ENCODE measurements around the gene PRDM16.

The PRDM16 gene

GRCh38 chr1:3261007-3261968 is 192.3 kb downstream of the PRDM16 start:
- TF ChIP-seq, protein P1, sequence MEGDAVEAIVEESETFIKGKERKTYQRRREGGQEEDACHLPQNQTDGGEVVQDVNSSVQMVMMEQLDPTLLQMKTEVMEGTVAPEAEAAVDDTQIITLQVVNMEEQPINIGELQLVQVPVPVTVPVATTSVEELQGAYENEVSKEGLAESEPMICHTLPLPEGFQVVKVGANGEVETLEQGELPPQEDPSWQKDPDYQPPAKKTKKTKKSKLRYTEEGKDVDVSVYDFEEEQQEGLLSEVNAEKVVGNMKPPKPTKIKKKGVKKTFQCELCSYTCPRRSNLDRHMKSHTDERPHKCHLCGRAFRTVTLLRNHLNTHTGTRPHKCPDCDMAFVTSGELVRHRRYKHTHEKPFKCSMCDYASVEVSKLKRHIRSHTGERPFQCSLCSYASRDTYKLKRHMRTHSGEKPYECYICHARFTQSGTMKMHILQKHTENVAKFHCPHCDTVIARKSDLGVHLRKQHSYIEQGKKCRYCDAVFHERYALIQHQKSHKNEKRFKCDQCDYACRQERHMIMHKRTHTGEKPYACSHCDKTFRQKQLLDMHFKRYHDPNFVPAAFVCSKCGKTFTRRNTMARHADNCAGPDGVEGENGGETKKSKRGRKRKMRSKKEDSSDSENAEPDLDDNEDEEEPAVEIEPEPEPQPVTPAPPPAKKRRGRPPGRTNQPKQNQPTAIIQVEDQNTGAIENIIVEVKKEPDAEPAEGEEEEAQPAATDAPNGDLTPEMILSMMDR (IDR thresholded peaks at IDR 0.05; ENCODE audit: borderline replicate concordance, insufficient read depth, low read depth, low read length) = no peak
- H3K4me3 ChIP-seq (ENCODE audit: low read depth, low read length) = no peak overlapping the region

DNA sequence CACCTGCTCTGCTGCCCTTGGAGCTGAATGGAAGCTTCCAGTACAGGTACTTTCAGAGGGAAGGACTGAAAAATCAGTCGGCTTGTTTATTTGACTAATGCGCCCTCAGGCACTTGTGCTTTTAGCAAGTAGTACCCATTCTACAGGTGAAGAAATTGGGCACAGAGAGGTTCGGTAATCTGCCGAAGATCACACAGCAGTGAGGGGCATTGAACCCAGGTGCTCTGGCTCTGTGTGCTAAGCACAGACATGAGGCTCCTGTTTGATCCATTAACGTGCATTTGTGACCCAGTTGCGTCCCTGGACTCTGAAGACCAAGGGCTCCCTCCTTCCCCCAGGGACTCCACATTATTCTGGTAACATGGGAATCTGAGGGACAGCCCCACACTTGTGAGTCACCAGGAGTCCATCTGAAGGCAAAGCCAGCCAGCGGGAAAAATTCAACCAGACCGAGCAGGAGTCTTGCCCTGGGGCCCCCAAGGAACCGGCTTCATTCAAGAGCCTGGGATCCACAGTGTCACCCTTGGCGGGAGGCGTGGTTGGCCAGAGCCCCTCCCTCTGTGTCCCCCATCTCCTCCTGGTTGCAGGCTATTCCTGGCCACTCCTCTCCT is 193.1 kb downstream of the PRDM16 start:
- H3K4me3 ChIP-seq (ENCODE audit: low read depth, low read length) = no peak overlapping the region
- TF ChIP-seq, protein P1 (IDR thresholded peaks at IDR 0.05; ENCODE audit: borderline replicate concordance, insufficient read depth, low read depth, low read length) = no peak

- TF ChIP-seq, protein P1 (IDR thresholded peaks at IDR 0.05; ENCODE audit: borderline replicate concordance, insufficient read depth, low read depth, low read length) = no peak
- H3K4me3 ChIP-seq (ENCODE audit: low read depth, low read length) = no peak overlapping the region
Measured at GRCh38 chr1:3262681-3263286, 193.8 kb downstream of the PRDM16 start.

GRCh38 chr1:3263790-3264189 is 194.8 kb downstream of the PRDM16 start:
- TF ChIP-seq, protein P1 (IDR thresholded peaks at IDR 0.05; ENCODE audit: borderline replicate concordance, insufficient read depth, low read depth, low read length) = no peak
- no peak overlapping the region for H3K4me3 ChIP-seq (ENCODE audit: low read depth, low read length)

DNA sequence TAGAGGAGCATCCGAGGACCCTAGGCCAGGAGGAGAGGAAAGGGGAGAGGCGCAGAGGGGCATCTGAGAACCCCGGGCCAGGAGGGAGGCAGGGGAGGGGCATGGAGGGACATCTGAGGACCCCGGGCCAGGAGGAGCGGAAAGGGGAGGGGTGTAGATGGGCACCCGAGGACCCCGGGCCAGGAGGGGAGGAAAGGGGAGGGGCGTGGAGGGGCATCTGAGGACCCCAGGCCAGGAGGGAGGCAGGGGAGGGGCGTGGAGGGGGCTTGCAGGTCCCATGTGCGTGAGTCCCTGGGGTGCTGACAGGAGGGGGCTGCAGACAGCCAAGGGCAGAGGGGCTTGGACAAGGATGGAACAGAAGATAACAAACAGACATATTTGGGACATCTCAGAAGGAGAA is 195.5 kb downstream of the PRDM16 start:
- TF ChIP-seq, protein P1 (IDR thresholded peaks at IDR 0.05; ENCODE audit: borderline replicate concordance, insufficient read depth, low read depth, low read length) = no peak
- no peak overlapping the region for H3K4me3 ChIP-seq (ENCODE audit: low read depth, low read length)

DNA sequence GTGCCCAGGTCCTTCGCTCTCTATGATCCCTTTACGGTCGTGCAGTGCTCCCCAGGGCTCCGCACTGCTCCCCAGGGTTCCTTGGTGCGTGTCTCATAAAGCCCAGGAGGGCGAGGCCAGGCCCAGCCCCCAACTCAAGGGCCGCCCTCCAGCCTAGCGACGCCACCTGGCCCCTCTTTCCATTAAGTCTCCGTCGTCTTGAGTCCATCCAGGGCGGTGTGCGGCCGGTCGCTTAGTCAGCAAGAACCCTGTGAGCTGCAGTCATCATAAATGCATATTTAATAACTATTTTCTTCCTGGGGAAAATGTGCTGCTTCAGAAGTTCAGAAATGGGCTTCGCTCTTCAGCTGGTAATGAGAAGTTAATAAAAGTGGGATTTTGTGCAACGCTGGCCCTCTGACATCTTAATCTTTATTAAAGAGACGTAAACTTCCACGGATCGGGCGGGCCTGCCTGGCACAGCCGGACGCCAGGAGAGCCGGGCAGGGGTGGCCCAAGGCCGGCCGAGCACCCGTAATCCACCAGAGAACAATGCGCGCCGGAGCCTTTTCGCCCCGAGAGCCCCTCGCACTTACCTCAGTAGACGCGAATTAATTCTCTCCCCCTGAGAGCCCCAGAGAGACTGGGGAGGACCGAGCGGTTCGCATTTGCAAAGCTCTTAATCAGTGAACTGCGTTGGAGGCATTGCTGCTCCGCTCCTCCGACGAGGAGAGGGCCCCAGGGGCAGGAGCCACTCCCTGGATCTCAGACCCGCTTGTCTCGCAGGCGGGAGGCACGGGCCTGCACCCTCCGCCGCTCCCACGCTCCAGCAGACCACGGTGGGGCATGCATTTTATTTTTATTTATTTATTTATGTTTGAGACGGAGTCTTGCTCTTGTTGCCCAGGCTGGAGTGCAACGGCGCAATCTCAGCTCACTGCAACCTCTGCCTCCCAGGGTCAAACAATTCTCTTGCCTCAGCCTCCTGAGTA is 197.1 kb downstream of the PRDM16 start:
- no peak overlapping the region for H3K4me3 ChIP-seq (ENCODE audit: low read depth, low read length)
- TF ChIP-seq, protein P1 (IDR thresholded peaks at IDR 0.05; ENCODE audit: borderline replicate concordance, insufficient read depth, low read depth, low read length) = no peak

Measured in GM12875 (cell line).